IPS-18a (cell line): ENCODE data around the gene FAM163B.

Experiments used
- H3K27ac ChIP-seq: one replicate; pipeline ENCODE4 v1.5.1; 2013; ENCODE audit warnings: low read length
- H3K27me3 ChIP-seq: one replicate; pipeline ENCODE4 v1.6.1; 2013; ENCODE audit warnings: mild to moderate bottlenecking, low read length; ENCODE audit not compliant: control insufficient read depth, insufficient read depth
- H3K36me3 ChIP-seq: one replicate; pipeline ENCODE4 v1.6.1; 2013; ENCODE audit warnings: low read depth, low read length; ENCODE audit not compliant: control insufficient read depth
- H3K4me1 ChIP-seq: one replicate; pipeline ENCODE4 v1.6.1; 2013; ENCODE audit warnings: low read depth, low read length; ENCODE audit not compliant: control insufficient read depth
- H3K4me3 ChIP-seq: one replicate; pipeline ENCODE4 v1.5.1; 2013; ENCODE audit warnings: low read length
- H3K9ac ChIP-seq: one replicate; pipeline ENCODE4 v1.6.1; 2013; ENCODE audit warnings: mild to moderate bottlenecking, low read length, moderate library complexity
- H3K9me3 ChIP-seq: one replicate; pipeline ENCODE4 v1.6.1; 2013; ENCODE audit warnings: low read depth, low read length; ENCODE audit not compliant: control insufficient read depth

The FAM163B gene

GRCh38 chr9:133532937-133533668 lies 76.1 kb downstream of the FAM163B start:
- Histone ChIP-seq H3K4me3 (no peak overlapping the region), H3K27me3 (peaks cover 27% of the 10 kb centered on the region), H3K9ac (no peak overlapping the region), H3K36me3 (no peaks in the 10 kb centered on the region), H3K27ac (no peak overlapping the region), H3K4me1 (peaks cover 5% of the 10 kb centered on the region), H3K9me3 (no peaks in the 10 kb centered on the region)

GRCh38 chr9:133531293-133531692 lies 77.9 kb downstream of the FAM163B start:
- Histone ChIP-seq H3K9ac (no peak overlapping the region), H3K27ac (no peak overlapping the region), H3K4me1 (peaks cover 23% of the 10 kb centered on the region), H3K9me3 (no peaks in the 10 kb centered on the region), H3K36me3 (no peaks in the 10 kb centered on the region), H3K27me3 (peaks cover 35% of the 10 kb centered on the region), H3K4me3 (no peak overlapping the region)

GRCh38 chr9:133529874-133530273 lies 79.3 kb downstream of the FAM163B start:
- Histone ChIP-seq H3K36me3 (no peaks in the 10 kb centered on the region), H3K4me3 (no peak overlapping the region), H3K9ac (no peak overlapping the region), H3K27ac (no peak overlapping the region), H3K27me3 (peaks cover 28% of the 10 kb centered on the region), H3K4me1 (peaks cover 32% of the 10 kb centered on the region), H3K9me3 (no peaks in the 10 kb centered on the region)

- Histone ChIP-seq H3K9me3 (no peaks in the 10 kb centered on the region), H3K27ac (no peak overlapping the region), H3K4me3 (no peak overlapping the region), H3K4me1 (peaks cover 32% of the 10 kb centered on the region), H3K9ac (no peak overlapping the region), H3K27me3 (peaks cover 25% of the 10 kb centered on the region), H3K36me3 (no peaks in the 10 kb centered on the region)
Observed at GRCh38 chr9:133529457-133529856, 79.7 kb downstream of the FAM163B start.

GRCh38 chr9:133528876-133529241 lies 80.3 kb downstream of the FAM163B start:
- H3K4me3 ChIP-seq, result no peak overlapping the region
- H3K27ac ChIP-seq, result no peak overlapping the region
- H3K4me1 ChIP-seq, result peaks cover 30% of the 10 kb centered on the region
- peaks cover 21% of the 10 kb centered on the region for H3K27me3 ChIP-seq
- no peaks in the 10 kb centered on the region for H3K36me3 ChIP-seq
- H3K9ac ChIP-seq, result no peak overlapping the region
- no peaks in the 10 kb centered on the region for H3K9me3 ChIP-seq

- Histone ChIP-seq H3K4me1 (peaks cover 28% of the 10 kb centered on the region), H3K27ac (no peak overlapping the region), H3K27me3 (peaks cover 15% of the 10 kb centered on the region), H3K9me3 (no peaks in the 10 kb centered on the region), H3K36me3 (no peaks in the 10 kb centered on the region), H3K4me3 (no peak overlapping the region), H3K9ac (no peak overlapping the region)
Observed at GRCh38 chr9:133528001-133528875, 81.0 kb downstream of the FAM163B start.

GRCh38 chr9:133527444-133527920 lies 81.7 kb downstream of the FAM163B start:
- Histone ChIP-seq H3K27ac (no peak overlapping the region), H3K36me3 (no peaks in the 10 kb centered on the region), H3K4me3 (no peak overlapping the region), H3K4me1 (peaks cover 28% of the 10 kb centered on the region), H3K27me3 (peaks cover 10% of the 10 kb centered on the region), H3K9ac (no peak overlapping the region), H3K9me3 (no peaks in the 10 kb centered on the region)
